ENCODE measurements around the gene TEX11.

- no peak for TF ChIP-seq ZBTB17 (tag by site-specific recombination; IDR thresholded peaks at IDR 0.05)
- no peak for TF ChIP-seq PRDM4 (tag by site-specific recombination; IDR thresholded peaks at IDR 0.05)
- no peak for TF ChIP-seq CTCF (tag by site-specific recombination; IDR thresholded peaks at IDR 0.05)
- TF ChIP-seq ZNF549 (tag by site-specific recombination; IDR thresholded peaks at IDR 0.05), result no peak
- TF ChIP-seq OVOL3 (tag by site-specific recombination; IDR thresholded peaks at IDR 0.05), result no peak
- TF ChIP-seq ZNF155 (tag by site-specific recombination; IDR thresholded peaks at IDR 0.05), result no peak
- TF ChIP-seq KLF10 (tag by site-specific recombination; IDR thresholded peaks at IDR 0.05), result no peak
- no peak for TF ChIP-seq ZNF248 (tag by site-specific recombination; IDR thresholded peaks at IDR 0.05)
- no peak for TF ChIP-seq ZBTB48 (tag by site-specific recombination; IDR thresholded peaks at IDR 0.05)
- TF ChIP-seq ZEB2 (tag by site-specific recombination; IDR thresholded peaks at IDR 0.05), result no peak
Observed at GRCh38 chrX:70508296-70508911, 400.1 kb downstream of the TEX11 start.
